Osteoblast (primary cell): ENCODE results near the gene OTULIN. TPM values are rescaled to one million over a fixed set of nuclear protein-coding genes. Genes with fewer than 3 reads are reported as not detected.

Source experiments
- DNase-seq: peaks from one replicate; pipeline ENCODE4 v3.0.0; 2011; ENCODE audit warnings: low spot score, mixed read lengths; ENCODE audit not compliant: insufficient read length; ENCODE audit errors: missing footprints
- H2AFZ ChIP-seq: 2 replicates; pipeline ENCODE4 v1.6.0; 2011; ENCODE audit warnings: mild to moderate bottlenecking, low read length
- H3K27ac ChIP-seq: 2 replicates; pipeline ENCODE4 v1.5.1; 2011; ENCODE audit warnings: mild to moderate bottlenecking, low read depth, low read length, moderate library complexity
- H3K27me3 ChIP-seq: 2 replicates; pipeline ENCODE4 v1.6.0; 2012; ENCODE audit warnings: mild to moderate bottlenecking, control low read depth, inconsistent platforms, low read length, moderate library complexity; ENCODE audit not compliant: insufficient read depth
- H3K36me3 ChIP-seq: 2 replicates; pipeline ENCODE4 v1.5.1; 2011; ENCODE audit warnings: mild to moderate bottlenecking, low read length, control low read depth, moderate library complexity; ENCODE audit not compliant: insufficient read depth
- H3K4me1 ChIP-seq: 2 replicates; pipeline ENCODE4 v1.5.1; 2011; ENCODE audit warnings: mild to moderate bottlenecking, low read length, control low read depth, moderate library complexity; ENCODE audit not compliant: insufficient read depth
- H3K4me2 ChIP-seq: 2 replicates; pipeline ENCODE4 v1.6.0; 2011; ENCODE audit warnings: mild to moderate bottlenecking, low read length; ENCODE audit not compliant: insufficient read depth
- H3K4me3 ChIP-seq: fragments of 200-600 bp; sonication (generic); 3 replicates; pipeline ENCODE4 v1.5.1; 2012; ENCODE audit warnings: mild to moderate bottlenecking, low read length, inconsistent platforms; ENCODE audit not compliant: insufficient read depth
- H3K79me2 ChIP-seq: 2 replicates; pipeline ENCODE4 v1.6.0; 2012; ENCODE audit warnings: mild to moderate bottlenecking, low read length, control low read depth, inconsistent platforms; ENCODE audit not compliant: insufficient read depth
- H3K9me3 ChIP-seq: 2 replicates; pipeline ENCODE4 v1.5.1; 2011; ENCODE audit warnings: low read depth, low read length, control low read depth
- H4K20me1 ChIP-seq: 2 replicates; pipeline ENCODE4 v1.6.0; 2012; ENCODE audit warnings: mild to moderate bottlenecking, low read length, control low read depth; ENCODE audit not compliant: insufficient read depth
- total RNA-seq: library from RNA; depleted of rRNA; stranded (reverse); fragments of >200 nt; gene quantifications from 2 replicates; pipeline ENCODE4 v1.2.3, GENCODE V29; 2012
- TF ChIP-seq, protein P1 (sequence below): IDR thresholded peaks from 2 replicates; pipeline ENCODE4 v1.5.1; 2011; ENCODE audit warnings: mild to moderate bottlenecking, low read depth, low read length, moderate library complexity; ENCODE audit errors: extremely low read depth

OTULIN gene
- total RNA-seq, 1 donor = 29.7 TPM

GRCh38 chr5:14644623-14645237, 19.8 kb upstream of the OTULIN start:
- no peak overlapping the region for H3K27ac ChIP-seq
- H3K4me3 ChIP-seq = no peak overlapping the region
- no peaks in the 10 kb centered on the region for H3K36me3 ChIP-seq
- H4K20me1 ChIP-seq = no peaks in the 10 kb centered on the region
- no peaks in the 10 kb centered on the region for H3K79me2 ChIP-seq
- TF ChIP-seq, protein P1, sequence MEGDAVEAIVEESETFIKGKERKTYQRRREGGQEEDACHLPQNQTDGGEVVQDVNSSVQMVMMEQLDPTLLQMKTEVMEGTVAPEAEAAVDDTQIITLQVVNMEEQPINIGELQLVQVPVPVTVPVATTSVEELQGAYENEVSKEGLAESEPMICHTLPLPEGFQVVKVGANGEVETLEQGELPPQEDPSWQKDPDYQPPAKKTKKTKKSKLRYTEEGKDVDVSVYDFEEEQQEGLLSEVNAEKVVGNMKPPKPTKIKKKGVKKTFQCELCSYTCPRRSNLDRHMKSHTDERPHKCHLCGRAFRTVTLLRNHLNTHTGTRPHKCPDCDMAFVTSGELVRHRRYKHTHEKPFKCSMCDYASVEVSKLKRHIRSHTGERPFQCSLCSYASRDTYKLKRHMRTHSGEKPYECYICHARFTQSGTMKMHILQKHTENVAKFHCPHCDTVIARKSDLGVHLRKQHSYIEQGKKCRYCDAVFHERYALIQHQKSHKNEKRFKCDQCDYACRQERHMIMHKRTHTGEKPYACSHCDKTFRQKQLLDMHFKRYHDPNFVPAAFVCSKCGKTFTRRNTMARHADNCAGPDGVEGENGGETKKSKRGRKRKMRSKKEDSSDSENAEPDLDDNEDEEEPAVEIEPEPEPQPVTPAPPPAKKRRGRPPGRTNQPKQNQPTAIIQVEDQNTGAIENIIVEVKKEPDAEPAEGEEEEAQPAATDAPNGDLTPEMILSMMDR = no peak
- no peak overlapping the region for H2AFZ ChIP-seq
- H3K27me3 ChIP-seq = peaks cover 34% of the 10 kb centered on the region
- H3K4me2 ChIP-seq = no peak overlapping the region
- no peaks in the 10 kb centered on the region for H3K4me1 ChIP-seq
- no peaks in the 10 kb centered on the region for H3K9me3 ChIP-seq
- DNase-seq = no peak

DNA sequence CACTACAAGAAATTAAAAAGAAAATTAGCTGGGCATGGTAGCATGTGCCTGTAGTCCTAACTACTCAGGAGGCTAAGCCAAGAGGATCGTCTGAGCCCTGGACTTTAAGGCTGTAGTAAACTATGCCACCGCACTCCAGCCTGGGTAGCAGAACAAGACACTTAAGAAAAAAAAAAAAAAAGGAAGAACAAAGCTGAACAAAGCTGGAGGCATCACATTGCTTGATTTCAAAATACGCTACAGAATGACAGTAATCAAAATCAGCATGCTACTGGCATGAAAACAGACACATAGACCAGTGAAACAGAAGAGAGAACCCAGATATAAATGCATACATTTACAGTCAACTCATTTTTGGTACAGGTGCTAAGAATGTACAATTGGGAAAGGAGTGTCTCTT, 14.5 kb upstream of the OTULIN start:
- Histone ChIP-seq H3K79me2 (no peaks in the 10 kb centered on the region), H3K4me2 (no peak overlapping the region), H3K9me3 (no peaks in the 10 kb centered on the region), H2AFZ (no peak overlapping the region), H3K4me1 (no peaks in the 10 kb centered on the region), H3K27me3 (peaks cover 30% of the 10 kb centered on the region), H3K36me3 (no peaks in the 10 kb centered on the region), H4K20me1 (no peaks in the 10 kb centered on the region), H3K27ac (no peak overlapping the region), H3K4me3 (no peak overlapping the region)
- no peak for DNase-seq
- TF ChIP-seq, protein P1 = no peak

DNA sequence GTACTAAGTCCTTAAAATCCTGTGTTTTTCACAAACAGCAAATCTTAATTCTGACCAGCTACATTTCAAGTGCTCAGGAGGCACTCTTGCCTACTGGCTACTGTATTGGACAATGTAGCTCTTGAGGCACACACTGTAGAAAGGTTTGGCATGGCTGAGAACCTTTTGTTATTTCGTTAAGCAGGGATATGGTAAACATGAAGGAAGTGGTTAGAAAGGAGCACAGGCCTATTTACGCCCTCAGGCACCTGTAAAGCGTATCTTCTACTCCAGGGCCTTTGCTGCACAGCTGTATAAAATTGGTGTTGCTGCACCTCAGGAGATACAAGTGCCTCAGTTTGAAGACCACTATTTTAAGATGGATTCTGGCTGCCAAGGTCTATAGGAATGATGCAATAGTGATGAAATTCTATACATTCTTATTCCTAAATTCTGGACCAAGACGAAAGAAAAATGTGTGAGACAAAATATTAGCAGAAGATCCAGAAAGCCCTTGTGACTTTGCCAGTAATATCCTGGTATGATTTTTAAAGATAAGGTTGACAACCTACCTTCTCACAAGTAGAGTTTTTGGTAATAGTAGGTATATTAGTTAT, 9.3 kb upstream of the OTULIN start:
- Histone ChIP-seq H3K9me3 (no peaks in the 10 kb centered on the region), H3K79me2 (no peaks in the 10 kb centered on the region), H3K36me3 (no peaks in the 10 kb centered on the region), H3K4me1 (peaks cover 7% of the 10 kb centered on the region), H3K4me2 (no peak overlapping the region), H2AFZ (no peak overlapping the region), H3K4me3 (no peak overlapping the region), H4K20me1 (no peaks in the 10 kb centered on the region), H3K27me3 (peaks cover 14% of the 10 kb centered on the region), H3K27ac (no peak overlapping the region)
- TF ChIP-seq, protein P1 = no peak
- DNase-seq = no peak

GRCh38 chr5:14656898-14657297, 7.6 kb upstream of the OTULIN start:
- Histone ChIP-seq H3K36me3 (no peaks in the 10 kb centered on the region), H3K4me3 (no peak overlapping the region), H4K20me1 (no peaks in the 10 kb centered on the region), H3K27ac (no peak overlapping the region), H2AFZ (no peak overlapping the region), H3K9me3 (no peaks in the 10 kb centered on the region), H3K27me3 (peaks cover 10% of the 10 kb centered on the region), H3K4me1 (peaks cover 15% of the 10 kb centered on the region), H3K79me2 (no peaks in the 10 kb centered on the region), H3K4me2 (no peak overlapping the region)
- DNase-seq = no peak
- TF ChIP-seq, protein P1 = no peak
